IMR-90 (cell line): Measurements from ENCODE around the gene PRR16. TPM values are rescaled to one million over a fixed set of nuclear protein-coding genes. Genes with fewer than 3 reads are reported as not detected.
A peak's percentile ranks its signal among the peaks of the same experiment; 100 is the strongest.

Experiments
- ATAC-seq: fragments of 200-7000 bp; cut with Tn5 transposase; 2 replicates; pipeline ENCODE4 v1.9.1; 2020; ENCODE audit warnings: low read depth, mild to moderate bottlenecking, moderate library complexity
- BruUV-seq: library from RNA; stranded (reverse); fragments of 400-500 nt; replicated peaks from 2 replicates; lab custom pipeline; 2021; lab: Mats Ljungman, UMichigan
- CTCF ChIA-PET: fragments of 300-600 bp; formaldehyde crosslinking; extraction: SDS; loops from one replicate; lab custom pipeline; 2021; ENCODE audit warnings: antibody characterized with exemption; lab: Yijun Ruan, JAX
- POLR2A ChIA-PET: fragments of 300-600 bp; sonication (Branson Sonifier 250); formaldehyde crosslinking; loops from one replicate; lab custom pipeline; 2022; ENCODE audit warnings: antibody characterized with exemption; ENCODE audit not compliant: unreplicated experiment; lab: Charles Lee
- DNase-seq: peaks from one replicate; pipeline ENCODE4 v3.0.0; 2013
- H2AFZ ChIP-seq: replicated peaks from 2 replicates; pipeline ENCODE3; 2013; ENCODE audit warnings: low read length, mild to moderate bottlenecking; ENCODE audit not compliant: poor library complexity
- H2AK5ac ChIP-seq: 2 replicates; pipeline ENCODE4 v1.6.1; 2013; ENCODE audit warnings: low read depth, low read length, inconsistent platforms
- H2AK9ac ChIP-seq: replicated peaks from 2 replicates; pipeline ENCODE3; 2013; ENCODE audit warnings: mild to moderate bottlenecking, low read depth, low read length, moderate library complexity; ENCODE audit not compliant: poor library complexity
- H2BK120ac ChIP-seq: 2 replicates; pipeline ENCODE4 v1.6.1; 2013; ENCODE audit warnings: low read depth, low read length, inconsistent platforms
- H2BK15ac ChIP-seq: 3 replicates; pipeline ENCODE4 v1.6.1; 2013; ENCODE audit warnings: low read depth, low read length, inconsistent platforms
- H2BK20ac ChIP-seq: 2 replicates; pipeline ENCODE4 v1.6.1; 2013; ENCODE audit warnings: low read depth, mild to moderate bottlenecking, inconsistent platforms, low read length, moderate library complexity
- H2BK5ac ChIP-seq: 2 replicates; pipeline ENCODE4 v1.6.1; 2013; ENCODE audit warnings: mild to moderate bottlenecking, low read depth, low read length, inconsistent platforms; ENCODE audit not compliant: poor library complexity, severe bottlenecking
- H3K14ac ChIP-seq: replicated peaks from 2 replicates; pipeline ENCODE4 v1.6.1; 2013; ENCODE audit warnings: low read depth, low read length, inconsistent platforms
- H3K18ac ChIP-seq: 2 replicates; pipeline ENCODE4 v1.6.1; 2013; ENCODE audit warnings: low read depth, low read length, control low read depth
- H3K23ac ChIP-seq: 2 replicates; pipeline ENCODE4 v1.6.1; 2013; ENCODE audit warnings: low read depth, low read length, inconsistent platforms
- H3K27ac ChIP-seq: 2 replicates; pipeline ENCODE4 v1.5.1; 2013; ENCODE audit warnings: mild to moderate bottlenecking, control low read depth, low read length; ENCODE audit not compliant: insufficient read depth
- H3K27me3 ChIP-seq: 2 replicates; pipeline ENCODE4 v1.6.1; 2013; ENCODE audit warnings: low read length; ENCODE audit not compliant: control insufficient read depth, insufficient read depth
- H3K36me3 ChIP-seq: 2 replicates; pipeline ENCODE4 v1.6.1; 2013; ENCODE audit warnings: low read length, mixed read lengths; ENCODE audit not compliant: control insufficient read depth, insufficient read depth
- H3K4ac ChIP-seq: 2 replicates; pipeline ENCODE4 v1.6.1; 2013; ENCODE audit warnings: low read depth, low read length, inconsistent platforms
- H3K4me1 ChIP-seq: 2 replicates; pipeline ENCODE4 v1.6.1; 2013; ENCODE audit warnings: low read length, mixed read lengths; ENCODE audit not compliant: control insufficient read depth, insufficient read depth
- H3K4me2 ChIP-seq: 2 replicates; pipeline ENCODE4 v1.6.1; 2013; ENCODE audit warnings: low read depth, mild to moderate bottlenecking, control low read depth, low read length, moderate library complexity
- H3K4me3 ChIP-seq: 2 replicates; pipeline ENCODE4 v1.5.1; 2013; ENCODE audit warnings: low read depth, mild to moderate bottlenecking, control low read depth, low read length, moderate library complexity; ENCODE audit not compliant: insufficient read depth
- H3K56ac ChIP-seq: 2 replicates; pipeline ENCODE4 v1.6.1; 2013; ENCODE audit warnings: low read length, inconsistent platforms; ENCODE audit not compliant: insufficient read depth; ENCODE audit errors: extremely low read depth
- H3K79me1 ChIP-seq, 2 experiments: 2 replicates each; pipeline ENCODE4 v1.6.1; 2013; ENCODE audit warnings: low read length in 2 of 2, inconsistent platforms in 1 of 2, low read depth in 1 of 2
- H3K9ac ChIP-seq: 2 replicates; pipeline ENCODE4 v1.6.1; 2013; ENCODE audit warnings: low read depth, low read length, control low read depth
- H3K9me1 ChIP-seq: 2 replicates; pipeline ENCODE4 v1.6.1; 2013; ENCODE audit warnings: low read length, inconsistent platforms; ENCODE audit not compliant: insufficient read depth
- H3K9me3 ChIP-seq: 2 replicates; pipeline ENCODE4 v1.6.1; 2013; ENCODE audit warnings: low read length; ENCODE audit not compliant: control insufficient read depth, insufficient read depth
- H4K20me1 ChIP-seq: 2 replicates; pipeline ENCODE4 v1.6.1; 2013; ENCODE audit warnings: low read length, inconsistent platforms; ENCODE audit not compliant: insufficient read depth
- H4K5ac ChIP-seq: 2 replicates; pipeline ENCODE4 v1.6.1; 2013; ENCODE audit warnings: mild to moderate bottlenecking, low read depth, low read length, control low read depth
- H4K8ac ChIP-seq, 2 experiments: 2 replicates each; pipeline ENCODE4 v1.6.1; 2013; ENCODE audit warnings: low read depth in 2 of 2, low read length in 2 of 2, control low read depth in 1 of 2, inconsistent platforms in 1 of 2
- H4K91ac ChIP-seq: 2 replicates; pipeline ENCODE4 v1.6.1; 2013; ENCODE audit warnings: low read depth, low read length, inconsistent platforms; ENCODE audit not compliant: insufficient read depth
- BHLHE40 ChIP-seq: fragments of 150-350 bp; IDR thresholded peaks from 2 replicates; pipeline ENCODE4 v1.6.1; 2016; ENCODE audit warnings: mild to moderate bottlenecking, low read depth, low read length
- CEBPB ChIP-seq: IDR thresholded peaks from 2 replicates; pipeline ENCODE4 v1.6.1; 2012; ENCODE audit warnings: low read depth, low read length, improper control_type of control experiment
- CHD1 ChIP-seq: IDR thresholded peaks from 2 replicates; pipeline ENCODE4 v1.6.1; 2012; ENCODE audit warnings: low read depth, low read length, improper control_type of control experiment
- CTCF ChIP-seq: conservative IDR thresholded peaks from 2 replicates; pipeline ENCODE4 v1.5.1; 2012; ENCODE audit warnings: mild to moderate bottlenecking, low read depth, low read length, improper control_type of control experiment
- ELK1 ChIP-seq: fragments of 150-350 bp; IDR thresholded peaks from 2 replicates; pipeline ENCODE4 v1.6.1; 2016; ENCODE audit warnings: low read depth, mild to moderate bottlenecking, low read length, moderate library complexity, borderline replicate concordance
- FOS ChIP-seq: fragments of 150-350 bp; IDR thresholded peaks from 2 replicates; pipeline ENCODE4 v1.6.1; 2016; ENCODE audit warnings: low read depth, low read length
- MAFK ChIP-seq: IDR thresholded peaks from 2 replicates; pipeline ENCODE4 v1.6.1; 2012; ENCODE audit warnings: low read depth, low read length, improper control_type of control experiment
- MAZ ChIP-seq: IDR thresholded peaks from 2 replicates; pipeline ENCODE4 v1.6.1; 2012; ENCODE audit warnings: low read depth, mild to moderate bottlenecking, low read length, improper control_type of control experiment, moderate library complexity, borderline replicate concordance
- MXI1 ChIP-seq: IDR thresholded peaks from 2 replicates; pipeline ENCODE4 v1.6.1; 2012; ENCODE audit warnings: low read depth, mild to moderate bottlenecking, low read length, moderate library complexity, borderline replicate concordance
- NFE2L2 ChIP-seq: fragments of 150-350 bp; IDR thresholded peaks from 2 replicates; pipeline ENCODE4 v1.6.1; 2016; ENCODE audit warnings: low read depth, mild to moderate bottlenecking, low read length
- POLR2A ChIP-seq: IDR thresholded peaks from 2 replicates; pipeline ENCODE4 v1.6.1; 2012; ENCODE audit warnings: mild to moderate bottlenecking, low read depth, low read length
- RAD21 ChIP-seq: IDR thresholded peaks from 2 replicates; pipeline ENCODE4 v1.6.1; 2012; ENCODE audit warnings: low read length, improper control_type of control experiment
- RCOR1 ChIP-seq: IDR thresholded peaks from 2 replicates; pipeline ENCODE4 v1.6.1; 2012; ENCODE audit warnings: mild to moderate bottlenecking, low read length, improper control_type of control experiment; ENCODE audit not compliant: insufficient replicate concordance
- RFX5 ChIP-seq: IDR thresholded peaks from 2 replicates; pipeline ENCODE4 v1.8.0; 2012; ENCODE audit warnings: low read depth, mild to moderate bottlenecking, low read length, moderate library complexity
- SMC3 ChIP-seq: fragments of 150-350 bp; IDR thresholded peaks from 2 replicates; pipeline ENCODE4 v1.6.1; 2016; ENCODE audit warnings: low read depth, mild to moderate bottlenecking, antibody characterized with exemption, low read length, moderate library complexity
- dilution Hi-C: fragments of 300-500 bp; cut with HindIII; formaldehyde crosslinking; loops from one replicate; pipeline ENCODE4 v1.14.3; 2018; ENCODE audit warnings: low sequenced_read_pairs; ENCODE audit not compliant: unreplicated experiment
- in situ Hi-C: fragments of 300-500 bp; cut with MboI; formaldehyde crosslinking; loops from 3 replicates; pipeline ENCODE4 v1.14.3; 2019; ENCODE audit warnings: low sequenced_read_pairs, inconsistent platforms, mixed read lengths
- intact Hi-C: fragments of 100-400 bp; cut with micrococcal nuclease; formaldehyde crosslinking; loops from 2 replicates; pipeline ENCODE4 v1.10.0; 2022
- polyA plus RNA-seq, 3 experiments: library from polyadenylated mRNA; depleted of rRNA; stranded (reverse); fragments of >200 nt; gene quantifications; 2 replicates each; pipeline ENCODE4 v1.2.3, GENCODE V29; 2012; ENCODE audit warnings: low replicate concordance in 1 of 3
- total RNA-seq: library from RNA; depleted of rRNA; stranded (reverse); fragments of >200 nt; gene quantifications from 2 replicates; pipeline ENCODE4 v1.2.3, GENCODE V29; 2012
- TF ChIP-seq, protein P1 (sequence below): fragments of 150-350 bp; IDR thresholded peaks from 2 replicates; pipeline ENCODE4 v1.6.1; 2017; ENCODE audit warnings: mild to moderate bottlenecking, antibody characterized with exemption, low read length, low read depth

The PRR16 gene
- total and polyA plus RNA-seq, 2 of the 4 experiments (the other 2 are of a cell fraction): 9.9 to 45.2 TPM

GRCh38 chr5:120613729-120614128 lies 149.6 kb downstream of the PRR16 start:
- H2BK20ac ChIP-seq: 0 out of 2 replicates have a peak overlapping the region, but pooled peaks have one; percentile 28
- no peaks in the 10 kb centered on the region for H3K36me3 ChIP-seq
- H3K14ac ChIP-seq: no peak overlapping the region
- peak overlapping the region; percentile 71; the same call in 1 of the 2 replicates for H4K5ac ChIP-seq
- TF ChIP-seq MAZ (no peak), RCOR1 (no peak), RFX5 (no peak), CHD1 (no peak), MXI1 (no peak), CEBPB (no peak), FOS (no peak), SMC3 (no peak), BHLHE40 (no peak), RAD21 (no peak), CTCF (no peak), MAFK (no peak), POLR2A (no peak), ELK1 (no peak), NFE2L2 (no peak)
- TF ChIP-seq, protein P1, sequence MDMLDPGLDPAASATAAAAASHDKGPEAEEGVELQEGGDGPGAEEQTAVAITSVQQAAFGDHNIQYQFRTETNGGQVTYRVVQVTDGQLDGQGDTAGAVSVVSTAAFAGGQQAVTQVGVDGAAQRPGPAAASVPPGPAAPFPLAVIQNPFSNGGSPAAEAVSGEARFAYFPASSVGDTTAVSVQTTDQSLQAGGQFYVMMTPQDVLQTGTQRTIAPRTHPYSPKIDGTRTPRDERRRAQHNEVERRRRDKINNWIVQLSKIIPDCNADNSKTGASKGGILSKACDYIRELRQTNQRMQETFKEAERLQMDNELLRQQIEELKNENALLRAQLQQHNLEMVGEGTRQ: no peak
- H2AFZ ChIP-seq: no peak overlapping the region
- no peak overlapping the region for H2AK5ac ChIP-seq
- ATAC-seq (peak; percentile 25; the same call in 1 of the 2 replicates), DNase-seq (no peak)
- no TSS peak for BruUV-seq
- no peak overlapping the region for H3K23ac ChIP-seq
- peak overlapping the region; percentile 66 for H2BK5ac ChIP-seq
- H3K4ac ChIP-seq: no peak overlapping the region
- H3K4me3 ChIP-seq: no peak overlapping the region
- H4K20me1 ChIP-seq: no peaks in the 10 kb centered on the region
- H2AK9ac ChIP-seq: no peak overlapping the region
- in situ Hi-C loops (no loop called here), dilution Hi-C loops (no loop called here), intact Hi-C loops (loop anchor here (2.0 kb wide), 1 partner anchor 149 kb away; the partner anchor contains the start of gene PRR16)
- 0 out of 3 replicates have a peak overlapping the region, but pooled peaks have one; percentile 13 for H2BK15ac ChIP-seq
- ChIA-PET POLR2A (no interaction called here), CTCF (no interaction called here)
- peak overlapping the region; percentile 65; the same call in 1 of the 2 replicates for H3K4me2 ChIP-seq
- H3K9me1 ChIP-seq: peaks cover 8% of the 10 kb centered on the region; the same call in 1 of the 2 replicates
- peak overlapping the region in 1 of 2 experiments; percentile 14; a peak in 1 of 4 replicates for H4K8ac ChIP-seq
- H3K27me3 ChIP-seq: no peaks in the 10 kb centered on the region
- peak overlapping the region; percentile 92 for H3K18ac ChIP-seq
- peaks cover 8 to 44% of the 10 kb centered on the region in 2 experiments for H3K79me1 ChIP-seq
- H3K4me1 ChIP-seq: peaks cover 10% of the 10 kb centered on the region
- H3K9me3 ChIP-seq: no peaks in the 10 kb centered on the region
- peak overlapping the region; percentile 73; the same call in 1 of the 2 replicates for H2BK120ac ChIP-seq
- H3K9ac ChIP-seq: no peak overlapping the region; the same call in 1 of the 2 replicates
- H3K56ac ChIP-seq: no peak overlapping the region
- H3K27ac ChIP-seq: peak overlapping the region; percentile 37; the same call in 1 of the 2 replicates
- no peak overlapping the region for H4K91ac ChIP-seq
